ENCODE data around the gene ZC2HC1C. TPM values are rescaled to one million over a fixed set of nuclear protein-coding genes. Genes with fewer than 3 reads are reported as not detected.
"Not testable (repeated sequence)": the region's sequence is repeated elsewhere in the genome, so short reads cannot be mapped to it uniquely, and the experiment has no call there.

ZC2HC1C gene
- total RNA-seq, 1 donor from 2014 or later: 0.93 TPM

DNA sequence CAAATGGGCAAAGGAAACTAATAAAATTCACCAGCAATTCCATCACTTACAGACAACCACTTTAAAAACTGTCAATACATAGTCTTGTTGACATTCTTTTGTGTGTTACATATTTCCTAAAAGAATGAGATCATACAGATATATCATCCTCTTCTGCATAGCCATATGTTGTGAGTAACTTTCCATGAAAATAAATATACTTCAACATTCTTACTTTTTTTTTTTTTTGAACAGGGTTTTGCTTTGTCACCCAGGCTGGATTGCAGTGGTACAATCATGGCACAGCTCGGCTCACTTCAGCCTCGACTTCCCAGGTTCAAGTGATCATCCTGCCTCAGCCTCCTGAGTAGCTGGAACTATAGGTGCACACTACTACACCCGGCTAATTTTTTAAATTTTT lies 20.9 kb downstream of the ZC2HC1C start:
- no peak for DNase-seq (ENCODE audit: extremely low read depth, low read depth, low spot score)

DNA sequence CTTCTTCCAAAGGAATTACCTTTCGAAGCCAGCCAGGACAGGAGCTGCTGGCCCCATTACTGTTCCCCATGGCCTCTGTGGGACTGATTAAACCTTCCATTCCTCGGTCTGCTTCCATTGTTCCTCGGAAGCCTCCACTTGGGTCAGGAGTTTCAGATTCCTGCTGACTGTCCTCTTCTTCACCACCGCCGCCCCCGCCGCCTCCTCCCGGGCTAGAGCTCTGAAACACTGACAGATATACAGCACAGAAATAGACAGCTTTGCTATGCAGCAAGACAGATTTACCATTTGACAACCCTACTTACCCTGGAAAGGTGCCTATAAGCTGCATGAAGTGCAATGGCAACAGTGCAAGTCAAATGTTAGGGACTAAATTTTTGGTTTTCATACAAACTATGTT lies 21.8 kb downstream of the ZC2HC1C start:
- DNase-seq (ENCODE audit: extremely low read depth, low read depth, low spot score): no peak

DNA sequence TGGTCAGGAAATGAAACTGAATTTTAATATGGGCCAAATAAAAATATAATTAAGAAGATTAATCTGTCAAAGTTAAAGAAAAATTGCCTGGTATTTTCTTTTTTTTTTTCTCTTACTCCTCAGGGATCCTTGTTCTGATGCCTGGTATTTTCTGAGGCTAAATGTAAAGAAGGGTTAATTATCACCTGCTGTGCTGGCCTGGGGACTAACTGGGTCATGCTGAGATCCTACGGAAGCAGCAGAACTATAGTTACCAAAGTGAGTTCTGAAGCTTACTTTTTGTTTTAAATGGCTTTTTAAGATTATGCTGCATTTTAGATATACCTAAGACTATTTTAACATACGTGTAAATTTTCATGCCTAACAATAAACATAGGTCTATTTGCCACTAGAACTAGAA lies 23.3 kb downstream of the ZC2HC1C start:
- no peak for DNase-seq (ENCODE audit: extremely low read depth, low read depth, low spot score)

DNA sequence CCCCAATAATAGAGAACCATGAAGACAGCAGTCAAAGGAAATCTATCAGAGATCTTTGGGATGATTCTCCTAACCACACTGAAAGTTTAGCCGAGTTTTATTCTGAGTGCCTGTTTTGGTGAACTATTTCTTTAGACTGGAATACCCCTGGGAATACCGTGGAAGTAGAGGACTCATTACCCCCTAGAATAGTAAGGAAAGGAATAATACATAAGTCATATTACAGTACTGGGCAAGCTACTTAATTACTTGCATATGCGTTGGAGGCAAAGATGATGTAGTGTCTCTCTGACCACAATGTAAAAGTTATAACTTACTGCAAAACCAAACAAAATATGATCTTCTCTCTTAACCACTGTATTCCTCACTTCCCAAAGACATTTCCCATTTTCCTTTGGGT lies 25.5 kb downstream of the ZC2HC1C start:
- DNase-seq (ENCODE audit: extremely low read depth, low read depth, low spot score): no peak

DNA sequence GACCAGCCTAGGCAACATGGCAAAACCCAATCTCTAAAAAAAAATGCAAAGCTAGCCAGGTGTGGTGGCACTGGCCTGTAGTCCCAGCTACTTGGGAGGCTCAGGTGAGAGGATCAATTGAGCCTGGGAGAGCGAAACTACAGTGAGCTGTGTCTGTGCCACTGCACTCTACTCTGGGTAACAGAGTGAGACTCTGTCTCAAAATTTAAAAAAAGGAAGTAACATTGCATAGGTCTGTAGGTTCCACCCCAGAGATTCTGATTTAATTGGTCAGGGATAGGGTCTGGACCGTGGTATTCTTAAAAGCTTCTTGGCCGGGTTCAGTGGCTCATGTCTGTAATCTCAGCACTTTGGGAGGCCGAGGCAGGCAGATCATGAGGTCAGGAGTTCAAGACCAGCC lies 26.2 kb downstream of the ZC2HC1C start:
- no peak for DNase-seq (ENCODE audit: extremely low read depth, low read depth, low spot score)

DNA sequence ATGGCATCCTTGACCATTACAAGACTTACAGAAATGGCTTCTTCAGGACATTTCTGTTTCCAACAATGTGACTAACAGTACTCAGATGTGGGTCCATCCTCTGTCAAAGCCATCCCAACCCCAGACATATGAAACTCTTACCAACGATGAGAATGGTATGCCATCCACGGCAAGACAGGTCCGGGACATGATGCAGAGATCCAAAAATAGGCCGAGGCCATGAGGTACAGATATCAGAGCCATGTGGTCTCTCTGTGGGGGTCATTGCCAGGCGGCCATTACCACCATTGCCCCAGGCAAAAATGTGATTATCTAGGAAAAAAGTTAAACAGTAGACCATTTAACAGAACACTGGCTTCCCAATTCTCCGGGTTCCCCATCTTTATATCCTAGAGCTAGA lies 27.5 kb downstream of the ZC2HC1C start:
- no peak for DNase-seq (ENCODE audit: extremely low read depth, low read depth, low spot score)

DNA sequence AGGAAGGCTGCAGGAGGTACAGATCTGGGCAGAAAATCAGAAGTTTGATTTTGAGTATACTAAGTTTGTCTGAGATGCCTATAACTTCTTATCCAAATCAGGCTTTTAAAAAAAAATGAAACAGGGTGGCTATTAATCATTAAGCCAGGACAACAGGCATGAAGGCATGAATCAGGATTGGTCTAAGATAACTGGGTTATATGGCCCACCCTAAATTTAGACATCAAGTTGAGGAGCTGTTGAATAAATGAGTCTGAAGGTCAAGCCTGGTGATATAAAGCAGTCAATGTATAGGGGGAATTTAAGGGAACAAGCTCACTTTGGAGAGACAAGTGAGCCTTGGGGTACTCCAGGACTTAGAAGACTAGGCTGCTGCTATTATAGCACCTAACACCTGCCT lies 28.8 kb downstream of the ZC2HC1C start:
- no peak for DNase-seq (ENCODE audit: extremely low read depth, low read depth, low spot score)

DNA sequence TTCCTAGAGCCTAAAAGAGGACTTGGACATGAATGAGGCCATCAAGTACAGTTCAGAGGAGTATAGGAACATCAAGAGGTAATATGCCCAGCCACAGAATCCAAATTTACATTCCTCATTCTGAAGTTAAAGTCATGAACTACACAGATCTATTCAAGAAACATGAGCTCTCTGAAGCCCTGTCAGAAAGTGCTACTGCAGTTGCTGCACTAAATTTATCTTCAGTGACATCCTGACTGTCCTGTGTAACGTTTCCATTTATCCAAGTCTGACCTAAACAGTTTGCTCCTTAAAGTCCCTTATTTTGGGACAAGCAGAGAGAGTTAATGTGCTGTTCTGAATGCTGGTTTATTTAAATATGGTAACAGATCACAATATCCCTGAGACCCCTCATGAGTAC lies 29.2 kb downstream of the ZC2HC1C start:
- DNase-seq (ENCODE audit: extremely low read depth, low read depth, low spot score): no peak

DNA sequence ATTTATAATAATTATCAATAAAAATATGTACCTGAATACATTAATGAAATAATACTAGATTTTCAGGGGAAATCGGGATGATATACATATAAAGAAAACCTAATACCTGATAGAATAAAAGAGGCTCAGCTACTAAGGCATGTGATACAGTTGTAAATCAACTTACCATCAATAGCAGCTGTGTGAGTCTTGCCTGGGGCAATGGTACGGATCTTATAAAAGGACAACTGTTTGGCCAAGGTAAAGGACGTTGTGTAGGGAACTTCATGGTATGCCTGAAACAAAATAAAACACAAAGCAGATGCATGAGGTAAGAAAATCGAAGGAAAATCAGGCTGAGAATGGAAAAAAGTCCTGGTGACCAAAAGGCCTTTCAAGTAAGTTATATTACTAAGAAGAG lies 32.0 kb downstream of the ZC2HC1C start:
- no peak for DNase-seq (ENCODE audit: extremely low read depth, low read depth, low spot score)

DNA sequence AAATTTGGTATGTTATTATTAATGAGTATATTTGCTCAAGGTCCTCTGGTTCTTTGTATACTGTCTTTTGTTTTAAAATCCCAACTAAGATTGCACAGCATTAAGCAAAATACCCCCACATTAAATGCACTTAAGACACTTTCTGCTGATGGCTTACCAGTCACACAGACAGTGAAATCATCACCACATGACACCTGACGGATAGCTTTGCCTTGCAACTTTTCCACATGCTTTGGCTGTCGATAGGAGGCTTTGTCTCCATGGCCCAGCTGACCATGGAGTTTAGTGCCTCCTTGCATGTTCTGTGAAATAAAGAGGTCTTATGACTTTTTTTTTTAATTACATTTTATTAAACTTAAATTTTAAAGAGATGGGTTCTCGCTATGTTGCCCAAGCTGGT lies 37.7 kb downstream of the ZC2HC1C start:
- no peak for DNase-seq (ENCODE audit: extremely low read depth, low read depth, low spot score)

DNA sequence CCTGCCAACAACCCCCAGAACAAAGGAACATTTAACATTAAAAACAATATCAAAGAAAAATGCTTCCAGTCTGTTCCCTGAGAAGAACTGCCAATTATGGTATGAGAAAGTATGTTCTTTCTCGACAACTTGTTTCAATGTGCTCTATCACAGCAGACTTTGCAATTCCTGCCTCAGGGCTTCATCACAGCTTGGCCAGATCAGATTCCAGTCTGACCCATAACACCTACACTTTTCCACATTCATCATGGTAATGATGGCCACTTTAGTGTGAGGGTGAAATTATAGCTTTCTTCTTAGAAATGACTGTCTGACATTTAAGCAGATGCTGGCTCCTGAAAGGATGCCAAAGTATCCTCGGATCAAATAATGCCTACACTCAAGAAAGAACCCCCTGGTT lies 40.4 kb downstream of the ZC2HC1C start:
- no peak for DNase-seq (ENCODE audit: extremely low read depth, low read depth, low spot score)

DNA sequence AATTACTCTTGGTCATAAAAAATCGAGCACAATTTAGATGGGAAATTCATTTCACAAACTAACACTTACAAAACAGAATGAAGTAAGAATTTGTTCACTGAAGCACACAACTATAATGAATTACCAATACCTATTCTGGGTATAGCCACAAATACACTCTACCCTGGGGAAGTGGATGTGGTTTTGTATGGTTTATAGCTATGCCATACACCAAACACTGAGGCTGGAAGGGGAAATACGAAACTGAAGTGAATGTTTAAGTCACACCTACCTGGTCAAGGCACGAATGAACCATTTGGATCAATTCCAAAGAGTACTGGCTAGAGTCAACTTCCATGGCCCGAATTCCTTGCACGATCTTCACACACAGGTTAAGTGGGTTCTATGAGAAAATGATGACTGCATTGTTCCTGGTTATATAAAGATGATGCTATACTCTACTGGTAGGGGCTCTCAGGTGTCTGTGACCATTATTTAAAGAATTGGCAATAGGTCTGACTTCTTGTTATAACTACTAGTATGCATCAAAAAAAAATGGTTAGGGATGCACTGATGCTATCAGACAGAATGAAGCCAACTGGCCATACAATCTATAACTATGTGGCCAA lies 44.6 kb downstream of the ZC2HC1C start:
- no peak for DNase-seq (ENCODE audit: extremely low read depth, low read depth, low spot score)

DNA sequence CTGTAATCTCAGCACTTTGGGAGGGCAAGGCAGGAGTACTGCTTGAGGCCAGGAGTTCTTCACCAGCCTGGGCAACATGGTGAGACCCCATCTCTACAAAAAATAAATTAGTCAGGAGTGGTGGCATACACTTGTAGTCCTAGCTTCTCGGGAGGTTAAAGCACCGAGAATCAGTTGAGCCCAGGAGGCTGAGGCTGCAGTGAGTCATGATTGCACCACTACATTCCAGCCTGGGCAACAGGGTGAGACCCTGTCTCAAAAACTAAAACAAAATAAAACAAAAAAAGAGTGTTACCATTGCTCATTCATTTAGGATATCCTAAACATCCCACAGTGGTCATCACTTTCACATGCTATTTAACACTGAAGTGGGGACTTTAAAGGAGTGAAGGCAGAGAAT lies 49.6 kb downstream of the ZC2HC1C start:
- DNase-seq (ENCODE audit: extremely low read depth, low read depth, low spot score): no peak

DNA sequence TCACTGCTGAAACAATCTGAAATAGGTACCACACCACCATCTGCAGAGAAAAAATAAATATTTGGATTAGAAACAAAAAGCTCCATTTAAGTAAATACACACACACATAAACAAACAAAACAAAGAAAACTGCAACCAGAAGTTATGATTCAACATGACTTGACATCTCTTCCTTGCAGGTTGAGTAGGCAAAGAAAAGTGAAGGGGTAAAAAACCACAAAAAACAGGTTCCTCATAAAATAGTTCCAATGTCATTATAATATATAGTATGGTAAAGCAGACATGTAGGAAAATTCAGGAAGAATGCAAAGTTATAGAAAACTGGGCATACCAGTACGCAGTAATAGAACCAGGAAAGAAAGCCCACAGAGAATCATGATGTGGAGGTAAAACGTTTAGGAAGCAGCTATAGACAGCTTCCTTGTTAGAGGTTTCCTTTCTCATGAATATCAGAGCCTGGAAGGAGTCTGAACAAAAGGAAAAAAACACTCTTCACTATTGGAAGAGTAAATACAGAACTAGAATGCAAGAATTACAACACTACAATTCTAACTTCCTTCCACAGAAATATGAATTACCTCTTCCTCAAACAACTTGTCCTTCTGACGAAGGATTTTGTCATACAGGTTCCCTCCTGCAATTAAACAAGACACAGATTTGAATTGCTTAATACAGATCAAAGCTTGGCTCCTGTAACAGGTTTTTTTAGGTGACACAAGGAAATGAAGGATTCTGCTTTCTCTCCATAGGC lies 51.3 kb downstream of the ZC2HC1C start:
- no peak for DNase-seq (ENCODE audit: extremely low read depth, low read depth, low spot score)

DNA sequence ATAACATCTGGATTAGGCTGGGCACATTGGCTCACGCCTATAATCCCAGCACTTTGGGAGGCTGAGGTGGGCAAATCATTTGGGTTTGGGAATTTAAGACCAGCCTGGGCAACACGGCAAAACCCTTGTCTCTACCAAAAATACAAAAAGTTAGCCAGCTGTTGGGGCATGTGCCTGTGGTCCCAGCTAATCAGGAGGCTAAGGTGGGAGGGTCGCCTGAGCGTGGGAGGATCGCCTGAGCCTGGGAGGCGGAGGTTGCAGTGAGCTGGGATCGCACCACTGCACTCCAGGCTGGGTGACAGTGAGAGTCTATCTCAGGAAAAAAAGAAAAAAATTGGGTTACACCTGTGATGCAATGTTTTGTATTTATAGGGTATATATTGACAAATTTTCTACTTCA lies 52.1 kb downstream of the ZC2HC1C start:
- no peak for DNase-seq (ENCODE audit: extremely low read depth, low read depth, low spot score)

DNA sequence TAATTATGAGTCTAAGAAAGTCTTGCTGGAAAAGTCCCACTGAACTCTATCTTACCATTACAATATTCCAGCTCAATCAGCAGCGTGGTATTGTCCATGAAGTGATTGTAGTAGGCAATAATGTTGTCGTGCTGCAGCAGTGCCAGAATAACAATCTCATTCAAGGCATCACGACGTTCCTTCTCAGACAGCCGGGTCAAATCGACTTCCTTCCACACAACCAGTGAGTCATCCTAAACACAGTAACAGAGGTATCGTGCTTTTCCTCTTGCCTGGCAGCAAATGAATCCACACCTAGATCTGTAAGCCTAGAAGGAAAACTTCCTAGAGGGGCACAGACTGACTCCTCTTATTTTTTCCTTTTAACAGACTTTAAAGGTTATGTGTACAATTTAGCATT lies 54.5 kb downstream of the ZC2HC1C start:
- DNase-seq (ENCODE audit: extremely low read depth, low read depth, low spot score): peak; percentile 95

DNA sequence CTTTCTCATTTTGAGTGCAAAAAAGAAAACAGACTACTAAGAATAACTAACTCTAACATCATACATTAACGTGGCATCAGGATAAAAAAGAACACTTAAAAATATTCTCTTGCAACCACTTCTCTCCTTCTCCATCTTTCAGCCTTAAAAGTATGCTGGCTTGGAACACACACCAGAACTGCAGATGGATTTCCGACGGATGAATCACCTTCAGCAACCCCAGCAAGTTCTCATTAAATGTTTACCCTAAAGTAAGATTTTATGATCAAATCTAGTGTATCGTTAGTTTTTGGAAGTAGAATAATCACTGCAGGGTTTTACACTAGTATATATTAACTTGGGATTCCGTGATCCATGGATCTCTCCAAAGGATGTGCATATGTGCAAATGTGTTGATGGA lies 56.2 kb downstream of the ZC2HC1C start:
- DNase-seq (ENCODE audit: extremely low read depth, low read depth, low spot score): no peak

DNA sequence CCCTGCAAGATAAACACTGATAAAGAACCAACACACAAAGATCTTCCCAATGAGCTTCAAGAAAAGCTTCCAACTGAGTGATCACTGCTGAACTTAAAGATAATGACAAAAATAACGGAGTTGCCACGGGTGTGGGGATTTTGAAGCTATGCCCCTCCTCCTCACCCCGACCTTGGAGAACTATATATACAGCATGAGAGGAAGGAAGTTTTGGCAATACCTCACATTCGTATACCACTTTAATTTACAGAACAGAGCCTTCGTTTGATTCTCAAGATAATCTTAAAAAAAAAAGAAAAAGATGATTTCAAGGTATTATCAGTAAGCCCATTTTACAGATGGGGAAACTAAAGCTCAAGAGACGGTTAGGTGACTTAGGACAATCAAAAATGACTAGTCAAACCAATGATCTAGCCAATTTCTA lies 56.7 kb downstream of the ZC2HC1C start:
- no peak for DNase-seq (ENCODE audit: extremely low read depth, low read depth, low spot score)

DNA sequence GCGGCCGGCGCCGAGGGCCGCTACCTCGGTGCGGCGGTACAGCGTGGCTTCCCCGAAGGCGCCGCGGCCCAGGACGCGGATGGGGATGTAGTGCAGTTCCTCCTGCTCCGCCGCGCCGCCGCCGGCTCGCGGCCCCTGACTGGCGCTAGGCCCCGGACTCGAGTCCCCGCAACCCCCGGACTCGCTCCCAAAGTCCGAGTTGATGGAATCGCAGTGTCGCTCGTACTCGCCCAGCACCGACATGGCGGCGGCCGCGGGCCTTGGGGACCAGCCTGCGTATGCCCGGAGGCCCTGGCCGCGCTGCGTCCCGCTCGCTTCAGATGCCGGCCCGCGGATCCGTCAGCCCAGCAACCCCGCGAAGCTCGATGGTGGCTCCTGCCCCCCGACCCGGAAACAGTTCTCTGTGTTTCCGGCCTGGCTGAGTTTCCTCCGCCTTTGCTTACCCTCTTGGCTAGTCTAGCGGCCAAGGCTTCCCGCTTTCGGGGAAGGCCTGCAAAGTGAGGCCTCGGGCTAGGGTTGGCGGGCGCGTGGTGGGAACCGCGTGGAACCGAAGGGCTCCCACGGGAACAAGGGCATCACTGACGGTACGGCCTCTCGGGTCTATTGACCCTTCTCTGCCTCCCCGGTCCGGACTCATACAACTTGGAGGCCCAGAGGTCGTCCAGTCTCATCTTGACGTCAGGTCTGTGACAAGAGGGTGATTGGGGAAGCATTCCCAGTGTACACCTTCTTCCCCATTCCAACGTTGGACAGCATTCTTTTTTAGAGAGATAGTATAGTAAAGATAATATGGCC lies 57.4 kb downstream of the ZC2HC1C start, which contains the start of gene NEK9:
TSS of gene NEK9 (minus strand) at position 370 of the 795 bp plus-strand sequence. CDS start at position 243, 127 bp downstream.
- DNase-seq (ENCODE audit: extremely low read depth, low read depth, low spot score): no peak

DNA sequence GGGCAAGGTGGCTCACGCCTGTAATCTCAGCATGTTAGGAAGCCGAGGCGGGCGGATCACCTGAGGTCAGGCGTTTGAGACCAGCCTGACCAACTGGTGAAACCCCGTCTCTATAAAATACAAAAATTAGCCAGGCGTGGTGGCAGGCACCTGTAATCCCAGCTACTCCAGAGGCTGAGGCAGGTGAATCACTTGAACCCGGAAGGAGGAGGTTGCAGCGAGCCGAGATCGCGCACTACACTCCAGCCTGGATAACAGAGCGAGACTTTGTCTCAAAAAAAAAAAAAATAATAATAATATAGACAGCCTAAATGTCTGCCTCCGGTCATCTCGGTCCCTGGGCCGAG lies 58.0 kb downstream of the ZC2HC1C start:
- not testable (repeated sequence) for DNase-seq (ENCODE audit: extremely low read depth, low read depth, low spot score)

DNA sequence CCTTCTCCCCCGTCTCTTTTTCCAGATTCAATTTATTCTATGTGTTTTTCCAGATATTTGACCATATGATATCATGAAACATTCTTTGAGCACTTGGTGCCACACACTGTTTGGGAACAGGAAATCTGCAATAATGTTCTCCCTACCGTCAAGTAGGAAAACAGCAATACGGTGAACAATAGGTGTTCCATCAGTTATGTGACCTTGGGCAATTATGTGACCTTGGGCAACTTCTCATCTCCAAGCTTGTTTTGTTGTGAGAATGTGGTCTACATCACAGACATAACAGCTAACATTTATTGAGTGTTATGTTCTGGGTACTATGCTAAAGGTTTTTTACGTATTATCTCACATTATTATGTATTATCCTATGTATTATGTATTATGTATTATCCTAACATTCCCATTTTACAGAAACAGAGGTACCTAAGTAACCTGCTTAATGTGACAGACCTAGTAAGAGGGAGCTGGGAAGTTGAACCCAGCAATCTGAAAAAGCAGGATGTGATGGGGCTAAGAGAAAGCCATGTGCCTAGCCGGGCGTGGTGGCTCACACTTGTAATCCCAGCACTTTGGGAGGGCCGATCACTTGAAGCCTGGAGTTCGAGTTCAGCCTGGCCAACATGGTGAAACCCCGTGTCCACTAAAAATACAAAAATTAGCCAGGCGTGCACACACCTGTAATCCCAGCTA lies 58.6 kb downstream of the ZC2HC1C start:
- DNase-seq (ENCODE audit: extremely low read depth, low read depth, low spot score): peak; percentile 72

Measured in glomerular endothelial cell (primary cell).